ENCODE measurements around the gene PCDHA6.

GRCh38 chr5:140822281-140822629 lies 5.5 kb upstream of the PCDHA6 start:
- TF ChIP-seq POLR2A (IDR thresholded peaks at IDR 0.05; ENCODE audit: low read depth, low read length) = no peak
- TF ChIP-seq MAZ (IDR thresholded peaks at IDR 0.05; ENCODE audit: borderline replicate concordance, low read depth, low read length) = no peak
- TF ChIP-seq CTCF (conservative IDR thresholded peaks at IDR 0.05; ENCODE audit: low read depth, low read length) = no peak
- TF ChIP-seq RAD21 (IDR thresholded peaks at IDR 0.05; ENCODE audit: low read length) = no peak
- TF ChIP-seq MAFK (IDR thresholded peaks at IDR 0.05; ENCODE audit: low read depth, low read length) = no peak
- TF ChIP-seq FOS (IDR thresholded peaks at IDR 0.05; ENCODE audit: low read depth, low read length) = no peak
- no peak for TF ChIP-seq USF2 (IDR thresholded peaks at IDR 0.05; ENCODE audit: low read depth, low read length)
- no peak for TF ChIP-seq RCOR1 (IDR thresholded peaks at IDR 0.05; ENCODE audit: insufficient replicate concordance, low read length)
- no peak for TF ChIP-seq CEBPB (IDR thresholded peaks at IDR 0.05; ENCODE audit: low read depth, low read length)
- TF ChIP-seq ELK1 (IDR thresholded peaks at IDR 0.05; ENCODE audit: borderline replicate concordance, low read depth, low read length) = no peak
- no peak for TF ChIP-seq MXI1 (IDR thresholded peaks at IDR 0.05; ENCODE audit: borderline replicate concordance, low read depth, low read length)
- TF ChIP-seq RFX5 (IDR thresholded peaks at IDR 0.05; ENCODE audit: low read depth, low read length) = no peak
- TF ChIP-seq BHLHE40 (IDR thresholded peaks at IDR 0.05; ENCODE audit: low read depth, low read length) = no peak
- no peak for TF ChIP-seq SMC3 (IDR thresholded peaks at IDR 0.05; ENCODE audit: low read depth, low read length)
